Panc1 (cell line): ENCODE data around the gene USPL1. TPM values are rescaled to one million over a fixed set of nuclear protein-coding genes. Genes with fewer than 3 reads are reported as not detected.

Experiments used
- ATAC-seq: fragments of 200-7000 bp; cut with Tn5 transposase; 2 replicates; pipeline ENCODE4 v1.9.1; 2020; ENCODE audit warnings: mild to moderate bottlenecking, moderate library complexity
- BruUV-seq: library from RNA; stranded (reverse); fragments of 400-500 nt; replicated peaks from 2 replicates; lab custom pipeline; 2021; lab: Mats Ljungman, UMichigan
- CTCF ChIA-PET: fragments of 300-600 bp; sonication (Branson Sonifier 250); formaldehyde crosslinking; loops from one replicate; lab custom pipeline; 2022; ENCODE audit warnings: antibody characterized with exemption; lab: Charles Lee
- POLR2A ChIA-PET: fragments of 300-600 bp; sonication (Branson Sonifier 250); formaldehyde crosslinking; loops from one replicate; lab custom pipeline; 2022; ENCODE audit warnings: antibody characterized with exemption; lab: Charles Lee
- DNase-seq: peaks from one replicate; pipeline ENCODE4 v3.0.0-alpha.2; 2010; ENCODE audit warnings: low read depth, low spot score
- H3K27ac ChIP-seq: 2 replicates; pipeline ENCODE4 v1.5.1; 2011; ENCODE audit warnings: mild to moderate bottlenecking, low read length, inconsistent platforms
- H3K27me3 ChIP-seq: fragments of 200-500 bp; sonication (Bioruptor generic); 2 replicates; pipeline ENCODE4 v1.6.0; 2014; ENCODE audit warnings: low read length, inconsistent platforms; ENCODE audit not compliant: control insufficient read depth, insufficient read depth
- H3K36me3 ChIP-seq: fragments of 200-500 bp; sonication (Bioruptor generic); 2 replicates; pipeline ENCODE4 v1.5.1; 2014; ENCODE audit warnings: inconsistent platforms, mild to moderate bottlenecking, low read length, moderate library complexity; ENCODE audit not compliant: control insufficient read depth, insufficient read depth
- H3K4me1 ChIP-seq: 2 replicates; pipeline ENCODE4 v1.5.1; 2011; ENCODE audit warnings: inconsistent platforms, mild to moderate bottlenecking, low read length, moderate library complexity; ENCODE audit not compliant: control insufficient read depth, insufficient read depth
- H3K4me3 ChIP-seq, 2 experiments: 2 replicates each; pipeline ENCODE4 v1.5.1; 2011 to 2012; ENCODE audit warnings: low read depth in 2 of 2, low read length in 2 of 2, mild to moderate bottlenecking in 2 of 2, inconsistent platforms in 1 of 2, moderate library complexity in 1 of 2
- H3K9me3 ChIP-seq: fragments of 200-500 bp; sonication (Bioruptor generic); 2 replicates; pipeline ENCODE4 v1.5.1; 2014; ENCODE audit warnings: low read depth, mild to moderate bottlenecking, inconsistent platforms, low read length, moderate library complexity; ENCODE audit not compliant: control insufficient read depth, insufficient read depth
- POLR2AphosphoS5 ChIP-seq: IDR thresholded peaks from 2 replicates; pipeline ENCODE4 v1.6.1; 2012; ENCODE audit warnings: mild to moderate bottlenecking, low read depth, low read length, moderate library complexity
- REST ChIP-seq, 2 experiments: IDR thresholded peaks; 2 replicates each; pipeline ENCODE4 v1.6.1; 2011 to 2012; ENCODE audit warnings: low read depth in 2 of 2, control low read depth in 1 of 2, low read length in 1 of 2, mild to moderate bottlenecking in 1 of 2, moderate library complexity in 1 of 2; ENCODE audit not compliant: insufficient read depth in 1 of 2
- SIN3A ChIP-seq: IDR thresholded peaks from 2 replicates; pipeline ENCODE4 v1.6.1; 2012; ENCODE audit warnings: low read depth, mild to moderate bottlenecking, low read length, moderate library complexity, borderline replicate concordance; ENCODE audit not compliant: insufficient read depth
- TCF7L2 ChIP-seq: IDR thresholded peaks from 2 replicates; pipeline ENCODE4 v1.6.1; 2011; ENCODE audit warnings: mild to moderate bottlenecking, low read depth, low read length, inconsistent platforms
- in situ Hi-C: cut with HindIII; loops from 2 replicates; pipeline ENCODE4 v1.10.0; 2016; ENCODE audit warnings: low sequenced_read_pairs, low pct_unique_long_range_greater_than_20kb
- intact Hi-C: fragments of 100-400 bp; cut with micrococcal nuclease; formaldehyde crosslinking; loops from one replicate; pipeline ENCODE4 v1.10.0; 2022; ENCODE audit not compliant: unreplicated experiment
- total RNA-seq: library from RNA; stranded (reverse); gene quantifications from one replicate; pipeline ENCODE4 v1.2.1, GENCODE V29; 2021; ENCODE audit not compliant: unreplicated experiment
- TF ChIP-seq, protein P1 (sequence below): fragments of 450-650 bp; IDR thresholded peaks from 2 replicates; pipeline ENCODE4 v1.5.1; 2017; ENCODE audit warnings: mild to moderate bottlenecking

Gene USPL1
- total RNA-seq, 1 experiment from 2014 or later = 19.5 TPM

- in situ Hi-C loops (no loop called here), intact Hi-C loops (no loop called here)
- ChIA-PET CTCF (no interaction called here), POLR2A (no interaction called here)
- Histone ChIP-seq H3K4me3 (no peak overlapping the region), H3K4me1 (no peaks in the 10 kb centered on the region), H3K27me3 (no peaks in the 10 kb centered on the region), H3K9me3 (no peaks in the 10 kb centered on the region), H3K27ac (no peak overlapping the region), H3K36me3 (no peaks in the 10 kb centered on the region)
- BruUV-seq = no TSS peak
- TF ChIP-seq SIN3A (no peak), TCF7L2 (no peak), POLR2AphosphoS5 (no peak), REST (IDR thresholded peaks at IDR 0.05; ENCODE audit: insufficient read depth in 1 of 2, low read depth in 2 of 2, low read length in 1 of 2) (no peak)
- TF ChIP-seq, protein P1, sequence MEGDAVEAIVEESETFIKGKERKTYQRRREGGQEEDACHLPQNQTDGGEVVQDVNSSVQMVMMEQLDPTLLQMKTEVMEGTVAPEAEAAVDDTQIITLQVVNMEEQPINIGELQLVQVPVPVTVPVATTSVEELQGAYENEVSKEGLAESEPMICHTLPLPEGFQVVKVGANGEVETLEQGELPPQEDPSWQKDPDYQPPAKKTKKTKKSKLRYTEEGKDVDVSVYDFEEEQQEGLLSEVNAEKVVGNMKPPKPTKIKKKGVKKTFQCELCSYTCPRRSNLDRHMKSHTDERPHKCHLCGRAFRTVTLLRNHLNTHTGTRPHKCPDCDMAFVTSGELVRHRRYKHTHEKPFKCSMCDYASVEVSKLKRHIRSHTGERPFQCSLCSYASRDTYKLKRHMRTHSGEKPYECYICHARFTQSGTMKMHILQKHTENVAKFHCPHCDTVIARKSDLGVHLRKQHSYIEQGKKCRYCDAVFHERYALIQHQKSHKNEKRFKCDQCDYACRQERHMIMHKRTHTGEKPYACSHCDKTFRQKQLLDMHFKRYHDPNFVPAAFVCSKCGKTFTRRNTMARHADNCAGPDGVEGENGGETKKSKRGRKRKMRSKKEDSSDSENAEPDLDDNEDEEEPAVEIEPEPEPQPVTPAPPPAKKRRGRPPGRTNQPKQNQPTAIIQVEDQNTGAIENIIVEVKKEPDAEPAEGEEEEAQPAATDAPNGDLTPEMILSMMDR = no peak
- DNase-seq = no peak
- ATAC-seq = no peak
Measured at GRCh38 chr13:30665638-30666037, 47.9 kb downstream of the USPL1 start.

GRCh38 chr13:30666113-30666512 lies 48.4 kb downstream of the USPL1 start:
- Histone ChIP-seq H3K27ac (no peak overlapping the region), H3K9me3 (no peaks in the 10 kb centered on the region), H3K4me1 (no peaks in the 10 kb centered on the region), H3K27me3 (no peaks in the 10 kb centered on the region), H3K4me3 (no peak overlapping the region), H3K36me3 (no peaks in the 10 kb centered on the region)
- ATAC-seq (no peak), DNase-seq (no peak)
- in situ Hi-C loops = no loop called here
- no TSS peak for BruUV-seq
- TF ChIP-seq TCF7L2 = no peak
- no peak for TF ChIP-seq SIN3A
- no peak for TF ChIP-seq REST (IDR thresholded peaks at IDR 0.05; ENCODE audit: insufficient read depth in 1 of 2, low read depth in 2 of 2, low read length in 1 of 2)
- no peak for TF ChIP-seq POLR2AphosphoS5
- TF ChIP-seq, protein P1 = no peak
- CTCF ChIA-PET = no interaction called here
- POLR2A ChIA-PET = no interaction called here
- intact Hi-C loops = no loop called here
